HFFc6 (cell line): ENCODE measurements around the gene OR1E2. TPM values are rescaled to one million over a fixed set of nuclear protein-coding genes. Genes with fewer than 3 reads are reported as not detected.

Experiments
- DNase-seq: peaks from one replicate; pipeline ENCODE4 v3.0.0-alpha.2; 2018
- H3K27ac Mint-ChIP-seq: 2 replicates; pipeline ENCODE4 v1.8.0; 2020; ENCODE audit warnings: mild to moderate bottlenecking, mixed read lengths
- H3K27me3 Mint-ChIP-seq: 2 replicates; pipeline ENCODE4 v1.8.0; 2021; ENCODE audit warnings: mild to moderate bottlenecking, moderate library complexity, mixed read lengths; ENCODE audit not compliant: insufficient read depth
- H3K36me3 Mint-ChIP-seq: 2 replicates; pipeline ENCODE4 v1.8.0; 2021; ENCODE audit warnings: low read depth, mixed read lengths
- H3K4me1 Mint-ChIP-seq: 2 replicates; pipeline ENCODE4 v1.8.0; 2020; ENCODE audit warnings: low read depth, mixed read lengths
- H3K4me3 Mint-ChIP-seq: 2 replicates; pipeline ENCODE4 v1.8.0; 2020; ENCODE audit warnings: mild to moderate bottlenecking, moderate library complexity, mixed read lengths
- H3K9me3 Mint-ChIP-seq: 2 replicates; pipeline ENCODE4 v1.8.0; 2020; ENCODE audit warnings: mild to moderate bottlenecking, mixed read lengths
- total RNA-seq, 6 experiments: library from RNA; stranded (reverse); fragmentation: NEBNext Ultra II Directional; extraction: Animal tissue kit (Norgen Biotek cat#: 25700); gene quantifications; 2 replicates in 1 of 6; 3 replicates in 5 of 6; pipeline ENCODE4 v1.2.3, GENCODE V29; 2021
- TF ChIP-seq, protein P1 (sequence below): fragments of 200-600 bp; sonication (generic); IDR thresholded peaks from 2 replicates; pipeline ENCODE4 v1.5.0; 2021; ENCODE audit warnings: antibody characterized with exemption, mild to moderate bottlenecking

The OR1E2 gene
- total RNA-seq, 6 experiments from 2014 or later = not detected

DNA sequence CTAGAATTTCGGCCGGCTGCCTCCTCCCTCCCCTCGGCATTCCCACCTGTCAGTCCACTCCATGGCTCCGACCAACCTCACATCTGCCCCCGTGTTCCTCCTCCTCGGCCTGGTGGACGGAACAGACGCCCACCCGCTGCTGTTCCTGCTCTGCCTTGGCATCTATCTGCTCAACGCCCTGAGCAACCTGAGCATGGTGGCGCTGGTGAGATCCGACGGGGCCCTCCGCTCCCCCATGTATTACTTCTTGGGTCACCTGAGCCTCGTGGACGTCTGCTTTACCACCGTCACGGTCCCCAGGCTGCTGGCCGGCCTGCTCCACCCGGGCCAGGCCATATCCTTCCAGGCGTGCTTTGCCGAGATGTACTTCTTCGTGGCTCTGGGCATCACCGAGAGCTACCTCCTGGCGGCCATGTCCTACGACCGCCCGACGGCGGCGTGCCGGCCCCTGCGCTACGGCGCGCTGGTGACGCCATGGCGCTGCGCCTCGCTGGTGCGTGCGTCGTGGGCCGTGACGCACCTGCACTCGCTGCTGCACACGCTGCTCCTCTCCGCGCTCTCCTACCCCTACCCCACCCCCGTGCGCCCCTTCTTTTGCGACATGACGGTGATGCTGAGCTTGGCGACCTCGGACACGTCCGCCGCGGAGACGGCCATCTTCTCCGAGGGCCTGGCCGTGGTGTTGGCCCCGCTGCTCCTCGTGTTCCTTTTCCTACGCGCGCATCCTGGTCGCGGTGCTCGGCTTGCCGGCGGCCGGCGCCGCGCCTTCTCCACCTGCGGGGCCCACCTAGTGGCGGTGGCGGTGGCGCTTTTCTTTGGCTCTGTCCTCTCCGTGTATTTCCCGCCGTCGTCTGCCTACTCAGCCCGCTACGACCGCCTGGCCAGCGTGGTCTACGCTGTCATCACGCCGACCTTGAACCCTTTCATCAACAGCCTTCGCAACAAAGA is 47.5 kb downstream of the OR1E2 start, which contains the start of gene OR3A2:
Gene OR3A2, minus strand, starts transcription at position 440 of the 948 bp plus-strand sequence.
- H3K4me1 Mint-ChIP-seq = no peaks in the 10 kb centered on the region
- H3K36me3 Mint-ChIP-seq = peaks cover 5% of the 10 kb centered on the region; the same call in 1 of the 2 replicates
- H3K27ac Mint-ChIP-seq = no peak within 1 kb of the TSS
- no peak within 1 kb of the TSS for H3K4me3 Mint-ChIP-seq
- H3K27me3 Mint-ChIP-seq = peaks cover 2% of the 10 kb centered on the region; the same call in 1 of the 2 replicates
- TF ChIP-seq, protein P1, sequence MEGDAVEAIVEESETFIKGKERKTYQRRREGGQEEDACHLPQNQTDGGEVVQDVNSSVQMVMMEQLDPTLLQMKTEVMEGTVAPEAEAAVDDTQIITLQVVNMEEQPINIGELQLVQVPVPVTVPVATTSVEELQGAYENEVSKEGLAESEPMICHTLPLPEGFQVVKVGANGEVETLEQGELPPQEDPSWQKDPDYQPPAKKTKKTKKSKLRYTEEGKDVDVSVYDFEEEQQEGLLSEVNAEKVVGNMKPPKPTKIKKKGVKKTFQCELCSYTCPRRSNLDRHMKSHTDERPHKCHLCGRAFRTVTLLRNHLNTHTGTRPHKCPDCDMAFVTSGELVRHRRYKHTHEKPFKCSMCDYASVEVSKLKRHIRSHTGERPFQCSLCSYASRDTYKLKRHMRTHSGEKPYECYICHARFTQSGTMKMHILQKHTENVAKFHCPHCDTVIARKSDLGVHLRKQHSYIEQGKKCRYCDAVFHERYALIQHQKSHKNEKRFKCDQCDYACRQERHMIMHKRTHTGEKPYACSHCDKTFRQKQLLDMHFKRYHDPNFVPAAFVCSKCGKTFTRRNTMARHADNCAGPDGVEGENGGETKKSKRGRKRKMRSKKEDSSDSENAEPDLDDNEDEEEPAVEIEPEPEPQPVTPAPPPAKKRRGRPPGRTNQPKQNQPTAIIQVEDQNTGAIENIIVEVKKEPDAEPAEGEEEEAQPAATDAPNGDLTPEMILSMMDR = no peak
- peaks cover 28% of the 10 kb centered on the region for H3K9me3 Mint-ChIP-seq
- DNase-seq = no peak

Other genes starting within 250 kb of the OR1E2 start
- not detected for gene OR1A2, start 236.3 kb downstream of the OR1E2 start, total RNA-seq
- gene OR1A1, start 226.2 kb downstream of the OR1E2 start, total RNA-seq = not detected
- not detected for gene OR3A1, start 135.5 kb downstream of the OR1E2 start, total RNA-seq
- not detected for gene OR3A2, start 47.5 kb downstream of the OR1E2 start, total RNA-seq
- not detected for gene OR1E1, start 35.4 kb downstream of the OR1E2 start, total RNA-seq
- gene OR3A3, start 22.5 kb downstream of the OR1E2 start, total RNA-seq = not detected
- gene SPATA22, start 38.0 kb upstream of the OR1E2 start, total RNA-seq = not detected
- not detected for gene ASPA, start 42.2 kb upstream of the OR1E2 start, total RNA-seq
- gene TRPV3, start 124.0 kb upstream of the OR1E2 start, total RNA-seq = under 1 TPM in 5 of 6 experiments, not detected in 1; 0.07 to 0.66 (median 0.43) TPM
- 1 to 10 TPM; 1.2 to 1.9 (median 1.5) TPM for gene TRPV1, start 175.6 kb upstream of the OR1E2 start, total RNA-seq
- gene SHPK, start 202.4 kb upstream of the OR1E2 start, total RNA-seq = 10 to 100 TPM in 1 of 6 experiments, 1 to 10 TPM in 5; 7.9 to 10.5 (median 9.1) TPM
- gene CTNS, start 202.9 kb upstream of the OR1E2 start, total RNA-seq = 10 to 100 TPM in 1 of 6 experiments, 1 to 10 TPM in 5; 8.8 to 10.2 (median 9.0) TPM
- gene TAX1BP3, start 234.7 kb upstream of the OR1E2 start, total RNA-seq = 100 to 1,000 TPM; 289 to 336 (median 313) TPM
- 10 to 100 TPM; 57.6 to 66.8 (median 64.1) TPM for gene EMC6, start 235.0 kb upstream of the OR1E2 start, total RNA-seq